ENCODE data around the gene ACTL8.
"Not testable (repeated sequence)": the region's sequence is repeated elsewhere in the genome, so short reads cannot be mapped to it uniquely, and the experiment has no call there.

ACTL8 gene

GRCh38 chr1:17733661-17734060 lies 21.5 kb upstream of the ACTL8 start:
- FAIRE-seq, result no peak
- no peak for DNase-seq (ENCODE audit: extremely low spot score, insufficient read length, low read depth)

GRCh38 chr1:17734609-17735008 lies 20.5 kb upstream of the ACTL8 start:
- FAIRE-seq, result no peak
- no peak for DNase-seq (ENCODE audit: extremely low spot score, insufficient read length, low read depth)

- no peak for DNase-seq (ENCODE audit: extremely low spot score, insufficient read length, low read depth)
- no peak for FAIRE-seq
Measured at GRCh38 chr1:17735348-17735747, 19.8 kb upstream of the ACTL8 start.

GRCh38 chr1:17735793-17736192 lies 19.3 kb upstream of the ACTL8 start:
- FAIRE-seq (no peak), DNase-seq (ENCODE audit: extremely low spot score, insufficient read length, low read depth) (no peak)

GRCh38 chr1:17736625-17737024 lies 18.5 kb upstream of the ACTL8 start:
- FAIRE-seq, result no peak
- DNase-seq (ENCODE audit: extremely low spot score, insufficient read length, low read depth), result no peak

GRCh38 chr1:17739050-17739449 lies 16.1 kb upstream of the ACTL8 start:
- FAIRE-seq, result no peak
- no peak for DNase-seq (ENCODE audit: extremely low spot score, insufficient read length, low read depth)

- FAIRE-seq, result no peak
Measured at GRCh38 chr1:17741052-17741451, 14.1 kb upstream of the ACTL8 start.

GRCh38 chr1:17742583-17742982 lies 12.6 kb upstream of the ACTL8 start:
- FAIRE-seq (no peak), DNase-seq (ENCODE audit: extremely low spot score, insufficient read length, low read depth) (no peak)

More at GRCh38 chr1:17741052-17741451, 14.1 kb upstream of the ACTL8 start:
- no peak for DNase-seq (ENCODE audit: extremely low spot score, insufficient read length, low read depth)

- FAIRE-seq, result no peak
- DNase-seq (ENCODE audit: extremely low spot score, insufficient read length, low read depth), result no peak
Measured at GRCh38 chr1:17743008-17743647, 12.0 kb upstream of the ACTL8 start.

GRCh38 chr1:17743925-17744324 lies 11.2 kb upstream of the ACTL8 start:
- FAIRE-seq (no peak), DNase-seq (ENCODE audit: extremely low spot score, insufficient read length, low read depth) (no peak)

- no peak for FAIRE-seq
- no peak for DNase-seq (ENCODE audit: extremely low spot score, insufficient read length, low read depth)
Measured at GRCh38 chr1:17744666-17745478, 10.3 kb upstream of the ACTL8 start.

GRCh38 chr1:17745479-17745955 lies 9.6 kb upstream of the ACTL8 start:
- no peak for FAIRE-seq
- DNase-seq (ENCODE audit: extremely low spot score, insufficient read length, low read depth), result no peak

GRCh38 chr1:17746281-17746680 lies 8.9 kb upstream of the ACTL8 start:
- FAIRE-seq, result not testable (repeated sequence)

GRCh38 chr1:17746920-17747319 lies 8.2 kb upstream of the ACTL8 start:
- DNase-seq (ENCODE audit: extremely low spot score, insufficient read length, low read depth) (no peak), FAIRE-seq (no peak)

More at GRCh38 chr1:17746281-17746680, 8.9 kb upstream of the ACTL8 start:
- DNase-seq (ENCODE audit: extremely low spot score, insufficient read length, low read depth), result not testable (repeated sequence)

GRCh38 chr1:17750333-17750732 lies 4.8 kb upstream of the ACTL8 start:
- no peak for FAIRE-seq
- DNase-seq (ENCODE audit: extremely low spot score, insufficient read length, low read depth), result no peak

GRCh38 chr1:17752356-17752755 lies 2.8 kb upstream of the ACTL8 start:
- no peak for FAIRE-seq
- DNase-seq (ENCODE audit: extremely low spot score, insufficient read length, low read depth), result no peak

- FAIRE-seq, result no peak
Measured at GRCh38 chr1:17757426-17757825, 2.3 kb downstream of the ACTL8 start.

GRCh38 chr1:17759114-17759513 lies 4.0 kb downstream of the ACTL8 start:
- DNase-seq (ENCODE audit: extremely low spot score, insufficient read length, low read depth) (no peak), FAIRE-seq (no peak)

More at GRCh38 chr1:17757426-17757825, 2.3 kb downstream of the ACTL8 start:
- no peak for DNase-seq (ENCODE audit: extremely low spot score, insufficient read length, low read depth)

GRCh38 chr1:17762313-17762712 lies 7.2 kb downstream of the ACTL8 start:
- FAIRE-seq (no peak), DNase-seq (ENCODE audit: extremely low spot score, insufficient read length, low read depth) (no peak)

GRCh38 chr1:17763417-17763816 lies 8.3 kb downstream of the ACTL8 start:
- FAIRE-seq, result no peak
- DNase-seq (ENCODE audit: extremely low spot score, insufficient read length, low read depth), result no peak

- no peak for FAIRE-seq
- DNase-seq (ENCODE audit: extremely low spot score, insufficient read length, low read depth), result no peak
Measured at GRCh38 chr1:17763995-17764394, 8.9 kb downstream of the ACTL8 start.

Data from GM18507 (cell line).